Fibroblast of skin of scalp (primary cell): ENCODE measurements around the gene LRRC8A.
"Not testable (repeated sequence)": the region's sequence is repeated elsewhere in the genome, so short reads cannot be mapped to it uniquely, and the experiment has no call there.

ENCODE experiments used
- DNase-seq: peaks from one replicate; pipeline ENCODE4 v3.0.0-alpha.2; 2013

LRRC8A gene

GRCh38 chr9:128921881-128922763 lies 40.2 kb downstream of the LRRC8A start:
- DNase-seq, result peak; percentile 67

GRCh38 chr9:128923493-128923883 lies 41.6 kb downstream of the LRRC8A start:
- DNase-seq, result no peak

GRCh38 chr9:128927731-128928411 lies 45.9 kb downstream of the LRRC8A start:
- peak; percentile 50 for DNase-seq

GRCh38 chr9:128928624-128929023 lies 46.7 kb downstream of the LRRC8A start:
- DNase-seq, result no peak

GRCh38 chr9:128929560-128929959 lies 47.6 kb downstream of the LRRC8A start:
- DNase-seq, result no peak

GRCh38 chr9:128933731-128934130 lies 51.8 kb downstream of the LRRC8A start:
- no peak for DNase-seq

GRCh38 chr9:128936171-128936865 lies 54.4 kb downstream of the LRRC8A start:
- no peak for DNase-seq

- DNase-seq, result no peak
These were observed 55.6 kb downstream of the LRRC8A start for GRCh38 chr9:128937310-128938165.

GRCh38 chr9:128940271-128940921 lies 58.5 kb downstream of the LRRC8A start:
- DNase-seq, result no peak

GRCh38 chr9:128940946-128941755 lies 59.2 kb downstream of the LRRC8A start:
- DNase-seq, result no peak

- no peak for DNase-seq
These were observed 62.1 kb downstream of the LRRC8A start for GRCh38 chr9:128943832-128944620.

GRCh38 chr9:128944966-128945365 lies 63.0 kb downstream of the LRRC8A start:
- DNase-seq, result not testable (repeated sequence)

GRCh38 chr9:128945798-128946501 lies 64.0 kb downstream of the LRRC8A start:
- DNase-seq, result no peak

- peak; percentile 12 for DNase-seq
These were observed 64.8 kb downstream of the LRRC8A start for GRCh38 chr9:128946571-128947276.

GRCh38 chr9:128947277-128947526 lies 65.3 kb downstream of the LRRC8A start:
- DNase-seq, result no peak

- peak; percentile 91 for DNase-seq
These were observed 65.8 kb downstream of the LRRC8A start, which contains the start of the genes DOLK and NUP188 for GRCh38 chr9:128947527-128948301. DOLK (minus strand) TSS chr9:128947603; CDS start chr9:128947303, 300 bp downstream. NUP188 (plus strand) TSS chr9:128947699; CDS start chr9:128947720, 21 bp downstream.

- DNase-seq, result not testable (repeated sequence)
These were observed 79.5 kb downstream of the LRRC8A start for GRCh38 chr9:128961403-128961802.
